ENCODE data around the gene LRRN2.
A peak's percentile ranks its signal among the peaks of the same experiment; 100 is the strongest.

Gene LRRN2

GRCh38 chr1:204602111-204602579 is 83.4 kb downstream of the LRRN2 start:
- in situ Hi-C loops (cut with HindIII; ENCODE audit: low sequenced_read_pairs) = no loop called here
- no peak for DNase-seq (ENCODE audit: low read depth)
- TF ChIP-seq CTCF (IDR thresholded peaks at IDR 0.05; ENCODE audit: low read depth, low read length, missing control alignments) = no peak
- no peak overlapping the region for H3K4me3 ChIP-seq (ENCODE audit: low read depth, low read length)

- peak; percentile 14 for TF ChIP-seq CTCF (IDR thresholded peaks at IDR 0.05; ENCODE audit: low read depth, low read length, missing control alignments)
- no peak for DNase-seq (ENCODE audit: low read depth)
- H3K4me3 ChIP-seq (ENCODE audit: low read depth, low read length) = no peak overlapping the region
- in situ Hi-C loops (cut with HindIII; ENCODE audit: low sequenced_read_pairs) = no loop called here
Measured at GRCh38 chr1:204600968-204601367, 84.6 kb downstream of the LRRN2 start.

GRCh38 chr1:204600203-204600602 is 85.3 kb downstream of the LRRN2 start:
- no peak overlapping the region for H3K4me3 ChIP-seq (ENCODE audit: low read depth, low read length)
- in situ Hi-C loops (cut with HindIII; ENCODE audit: low sequenced_read_pairs) = no loop called here
- no peak for TF ChIP-seq CTCF (IDR thresholded peaks at IDR 0.05; ENCODE audit: low read depth, low read length, missing control alignments)
- no peak for DNase-seq (ENCODE audit: low read depth)

GRCh38 chr1:204599596-204599995 is 85.9 kb downstream of the LRRN2 start:
- no peak overlapping the region for H3K4me3 ChIP-seq (ENCODE audit: low read depth, low read length)
- TF ChIP-seq CTCF (IDR thresholded peaks at IDR 0.05; ENCODE audit: low read depth, low read length, missing control alignments) = no peak
- DNase-seq (ENCODE audit: low read depth) = no peak
- in situ Hi-C loops (cut with HindIII; ENCODE audit: low sequenced_read_pairs) = no loop called here

- H3K4me3 ChIP-seq (ENCODE audit: low read depth, low read length) = no peak overlapping the region
- DNase-seq (ENCODE audit: low read depth) = no peak
- no peak for TF ChIP-seq CTCF (IDR thresholded peaks at IDR 0.05; ENCODE audit: low read depth, low read length, missing control alignments)
- in situ Hi-C loops (cut with HindIII; ENCODE audit: low sequenced_read_pairs) = no loop called here
Measured at GRCh38 chr1:204599098-204599497, 86.4 kb downstream of the LRRN2 start.

- TF ChIP-seq CTCF (IDR thresholded peaks at IDR 0.05; ENCODE audit: low read depth, low read length, missing control alignments) = no peak
- no peak overlapping the region for H3K4me3 ChIP-seq (ENCODE audit: low read depth, low read length)
- in situ Hi-C loops (cut with HindIII; ENCODE audit: low sequenced_read_pairs) = no loop called here
- no peak for DNase-seq (ENCODE audit: low read depth)
Measured at GRCh38 chr1:204598319-204598969, 87.1 kb downstream of the LRRN2 start.
